ENCODE results near the gene STXBP4. TPM values are rescaled to one million over a fixed set of nuclear protein-coding genes. Genes with fewer than 3 reads are reported as not detected.

STXBP4 gene
- total and polyA plus RNA-seq, 2 donors (not counting 3 experiments of a cell fraction or from before 2014, with no cell fraction given) = 1.9 to 12.9 TPM

DNA sequence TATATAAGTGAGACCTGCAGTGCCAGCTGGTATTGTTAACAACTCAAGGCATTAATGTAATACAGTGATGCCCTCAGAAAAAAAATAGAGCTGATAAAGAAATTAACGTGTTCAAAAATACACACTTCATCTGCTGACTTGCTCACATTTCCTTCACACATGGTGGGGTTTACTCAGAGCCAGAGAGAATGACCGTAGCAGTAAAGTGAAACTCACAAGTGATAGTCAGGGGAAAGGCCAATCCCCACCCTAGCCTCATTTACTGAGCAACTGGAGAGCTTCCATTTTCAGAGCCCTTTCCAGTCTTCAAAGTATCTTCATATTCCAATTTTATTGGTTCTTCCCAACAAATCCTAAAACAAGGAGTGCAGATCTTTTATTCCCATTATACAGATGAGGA is 222.2 kb downstream of the STXBP4 start:
- no peak overlapping the region for H3K4me2 ChIP-seq (ENCODE audit: insufficient read depth, low read length)
- dilution Hi-C loops (cut with MboI; ENCODE audit: extremely low pct_ligation_motif_present, low sequenced_read_pairs) = no loop called here

More for the DNA sequence above, 222.2 kb downstream of the STXBP4 start:
- no peaks in the 10 kb centered on the region for H3K9me1 ChIP-seq (replicated peaks; ENCODE audit: control insufficient read depth, extremely low read depth, insufficient read depth, low read length)
- ChIA-PET CTCF (interaction anchor here (1.4 kb wide), 1 partner anchor 185 kb away, joined by 3 read pairs; no protein-coding TSS in a partner anchor), POLR2A (no interaction called here)
- BruUV-seq (replicated peaks) = no TSS peak
- H3K79me2 ChIP-seq (ENCODE audit: control insufficient read depth, insufficient read depth, low read length) = no peaks in the 10 kb centered on the region
- intact Hi-C loops (cut with micrococcal nuclease) = no loop called here
- H3K9me3 ChIP-seq (replicated peaks; ENCODE audit: control insufficient read depth, insufficient read depth, low read length) = no peaks in the 10 kb centered on the region
- FAIRE-seq (no peak), DNase-seq (ENCODE audit: low read depth, low spot score) (no peak)
- H2AFZ ChIP-seq (ENCODE audit: low read depth, low read length) = no peak overlapping the region
- TF ChIP-seq MYC (IDR thresholded peaks at IDR 0.05; ENCODE audit: low read depth, low read length) (no peak), GATA2 (IDR thresholded peaks at IDR 0.05; ENCODE audit: insufficient read depth, insufficient read length, low read depth, low read length) (no peak), FOS (IDR thresholded peaks at IDR 0.05; ENCODE audit: borderline replicate concordance, insufficient read depth, low read length) (no peak), EZH2 (IDR thresholded peaks at IDR 0.05; ENCODE audit: borderline replicate concordance, low read depth, low read length, severe bottlenecking) (no peak), POLR2A (IDR thresholded peaks at IDR 0.05; ENCODE audit: low read depth, low read length) (no peak), JUN (IDR thresholded peaks at IDR 0.05; ENCODE audit: borderline replicate concordance, insufficient read depth, insufficient read length, low read depth) (no peak), POLR2AphosphoS5 (IDR thresholded peaks at IDR 0.05; ENCODE audit: insufficient read depth, low read depth, low read length) (no peak)
- TF ChIP-seq, protein P1, sequence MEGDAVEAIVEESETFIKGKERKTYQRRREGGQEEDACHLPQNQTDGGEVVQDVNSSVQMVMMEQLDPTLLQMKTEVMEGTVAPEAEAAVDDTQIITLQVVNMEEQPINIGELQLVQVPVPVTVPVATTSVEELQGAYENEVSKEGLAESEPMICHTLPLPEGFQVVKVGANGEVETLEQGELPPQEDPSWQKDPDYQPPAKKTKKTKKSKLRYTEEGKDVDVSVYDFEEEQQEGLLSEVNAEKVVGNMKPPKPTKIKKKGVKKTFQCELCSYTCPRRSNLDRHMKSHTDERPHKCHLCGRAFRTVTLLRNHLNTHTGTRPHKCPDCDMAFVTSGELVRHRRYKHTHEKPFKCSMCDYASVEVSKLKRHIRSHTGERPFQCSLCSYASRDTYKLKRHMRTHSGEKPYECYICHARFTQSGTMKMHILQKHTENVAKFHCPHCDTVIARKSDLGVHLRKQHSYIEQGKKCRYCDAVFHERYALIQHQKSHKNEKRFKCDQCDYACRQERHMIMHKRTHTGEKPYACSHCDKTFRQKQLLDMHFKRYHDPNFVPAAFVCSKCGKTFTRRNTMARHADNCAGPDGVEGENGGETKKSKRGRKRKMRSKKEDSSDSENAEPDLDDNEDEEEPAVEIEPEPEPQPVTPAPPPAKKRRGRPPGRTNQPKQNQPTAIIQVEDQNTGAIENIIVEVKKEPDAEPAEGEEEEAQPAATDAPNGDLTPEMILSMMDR (IDR thresholded peaks at IDR 0.05; ENCODE audit: extremely low read depth in 1 of 2, insufficient read depth in 1 of 2, low read depth in 1 of 2, low read length in 2 of 2) = no peak
- TF ChIP-seq, protein P2, sequence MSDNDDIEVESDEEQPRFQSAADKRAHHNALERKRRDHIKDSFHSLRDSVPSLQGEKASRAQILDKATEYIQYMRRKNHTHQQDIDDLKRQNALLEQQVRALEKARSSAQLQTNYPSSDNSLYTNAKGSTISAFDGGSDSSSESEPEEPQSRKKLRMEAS (IDR thresholded peaks at IDR 0.05; ENCODE audit: insufficient read depth, insufficient read length) = no peak
- H3K27me3 ChIP-seq (ENCODE audit: control insufficient read depth in 2 of 2, insufficient read depth in 2 of 2, low read length in 2 of 2) = no peaks in the 10 kb centered on the region
- peaks cover 11% of the 10 kb centered on the region for H3K4me1 ChIP-seq (ENCODE audit: control insufficient read depth, extremely low read depth, insufficient read depth, low read length)
- H3K36me3 ChIP-seq (ENCODE audit: control insufficient read depth in 2 of 2, extremely low read depth in 1 of 2, insufficient read depth in 2 of 2, low read length in 2 of 2) = no peaks in the 10 kb centered on the region
- no peaks in the 10 kb centered on the region for H4K20me1 ChIP-seq (replicated peaks; ENCODE audit: control insufficient read depth, extremely low read depth, insufficient read depth, low read length)
- H3K9ac ChIP-seq (replicated peaks; ENCODE audit: extremely low read depth, insufficient read depth, low read length) = no peak overlapping the region
- H3K27ac ChIP-seq (ENCODE audit: insufficient read depth, low read depth, low read length) = no peak overlapping the region
- no peak overlapping the region for H3K4me3 ChIP-seq (replicated peaks in 1 of 3; ENCODE audit: insufficient read depth in 1 of 3, low read depth in 1 of 3, low read length in 3 of 3)
